Neutrophil (primary cell): ENCODE data around the gene ZC3H13.

Experiments used
- H3K27ac ChIP-seq: fragments of 200-600 bp; sonication (generic); 2 replicates; pipeline ENCODE4 v1.5.1; 2016; ENCODE audit warnings: mild to moderate bottlenecking, moderate library complexity
- H3K27me3 ChIP-seq: fragments of 200-600 bp; sonication (generic); 2 replicates; pipeline ENCODE4 v1.6.0; 2016; ENCODE audit warnings: mild to moderate bottlenecking
- H3K36me3 ChIP-seq: fragments of 200-600 bp; sonication (generic); 2 replicates; pipeline ENCODE4 v1.5.1; 2017
- H3K4me1 ChIP-seq, 2 experiments: fragments of 200-600 bp in 1 of 2; sonication (generic) in 1 of 2; 1 replicate in 1 of 2; 2 replicates in 1 of 2; pipeline versions ENCODE4 v1.5.1 to v1.6.1; 2013 to 2016; ENCODE audit warnings: low read depth in 1 of 2, low read length in 1 of 2, mild to moderate bottlenecking in 1 of 2, moderate library complexity in 1 of 2; ENCODE audit not compliant: control insufficient read depth in 1 of 2, insufficient read depth in 1 of 2
- H3K4me3 ChIP-seq, 2 experiments: fragments of 200-600 bp in 1 of 2; sonication (generic) in 1 of 2; 1 replicate in 1 of 2; 2 replicates in 1 of 2; pipeline ENCODE4 v1.5.1; 2013 to 2016; ENCODE audit warnings: low read depth in 1 of 2, low read length in 1 of 2, mild to moderate bottlenecking in 1 of 2, moderate library complexity in 1 of 2
- H3K9me3 ChIP-seq: fragments of 200-600 bp; sonication (generic); 2 replicates; pipeline ENCODE4 v1.5.1; 2016
- CTCF ChIP-seq: fragments of 200-600 bp; sonication (generic); IDR thresholded peaks from 2 replicates; pipeline ENCODE4 v1.5.1; 2016; ENCODE audit warnings: antibody characterized with exemption

The ZC3H13 gene

DNA sequence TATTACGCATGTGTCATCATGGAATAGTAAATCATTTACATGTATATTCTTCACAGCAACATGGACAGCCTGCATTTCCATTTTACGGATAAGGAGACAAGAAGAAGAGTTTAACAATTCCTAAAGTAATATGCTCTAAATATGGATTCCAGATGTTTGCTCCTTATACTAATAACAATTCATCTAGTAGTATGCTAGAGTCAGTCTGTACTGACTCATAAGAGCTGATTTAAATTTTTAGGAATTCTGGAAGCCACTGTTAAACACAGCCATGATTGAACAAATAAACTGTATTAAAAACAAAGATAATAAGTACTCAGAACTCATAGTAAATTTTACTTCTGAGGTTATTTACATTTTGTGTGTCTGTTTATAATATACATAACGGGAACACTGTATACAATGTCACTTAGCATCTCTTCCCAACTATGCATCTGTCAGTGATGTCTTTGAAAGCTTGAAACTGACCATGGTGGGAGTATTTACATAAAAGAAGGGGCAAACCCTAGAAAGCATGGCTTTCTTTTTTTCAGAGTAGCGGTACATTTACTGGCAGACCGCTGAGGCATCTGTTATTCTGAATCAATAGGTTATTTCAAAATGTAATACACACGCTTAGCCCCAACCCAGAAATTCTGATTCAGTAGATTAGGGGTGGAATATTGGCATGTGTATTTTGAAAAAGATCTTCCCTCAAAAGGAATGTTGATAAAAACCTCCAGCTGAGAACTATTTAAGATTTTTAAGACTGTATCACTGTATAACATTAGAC, 12.9 kb downstream of the ZC3H13 start:
- Histone ChIP-seq H3K4me1 (no peaks in the 10 kb centered on the region), H3K27ac (no peak overlapping the region), H3K36me3 (peaks cover 35% of the 10 kb centered on the region), H3K27me3 (no peaks in the 10 kb centered on the region), H3K4me3 (no peak overlapping the region), H3K9me3 (no peaks in the 10 kb centered on the region)
- TF ChIP-seq CTCF = no peak

- no peaks in the 10 kb centered on the region for H3K9me3 ChIP-seq
- peaks cover 35% of the 10 kb centered on the region for H3K36me3 ChIP-seq
- no peak overlapping the region for H3K4me3 ChIP-seq
- no peak for TF ChIP-seq CTCF
- H3K27ac ChIP-seq = no peak overlapping the region
- H3K4me1 ChIP-seq = no peaks in the 10 kb centered on the region
- no peaks in the 10 kb centered on the region for H3K27me3 ChIP-seq
Observed at GRCh38 chr13:46038296-46038695, 14.2 kb downstream of the ZC3H13 start.

DNA sequence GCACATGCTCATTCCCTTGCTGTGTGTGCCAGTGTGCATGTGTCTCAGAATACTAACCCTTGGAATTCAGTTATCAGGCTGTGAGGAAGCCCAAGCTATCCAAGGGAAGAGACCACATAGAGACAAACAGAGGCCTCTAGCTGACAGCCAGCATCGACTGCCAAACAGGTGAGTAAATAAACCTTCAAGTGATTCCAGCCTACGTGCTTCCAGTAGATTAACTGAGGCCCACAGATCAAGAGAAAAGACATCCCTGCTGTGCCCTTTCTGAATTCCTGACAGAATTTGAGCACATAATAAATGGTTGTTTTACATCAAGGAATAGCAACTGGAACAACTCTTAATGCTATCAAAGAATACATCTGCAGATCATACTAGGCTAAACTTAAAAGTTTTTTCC, 17.5 kb downstream of the ZC3H13 start:
- Histone ChIP-seq H3K27ac (no peak overlapping the region), H3K9me3 (no peaks in the 10 kb centered on the region), H3K36me3 (peaks cover 22% of the 10 kb centered on the region)

DNA sequence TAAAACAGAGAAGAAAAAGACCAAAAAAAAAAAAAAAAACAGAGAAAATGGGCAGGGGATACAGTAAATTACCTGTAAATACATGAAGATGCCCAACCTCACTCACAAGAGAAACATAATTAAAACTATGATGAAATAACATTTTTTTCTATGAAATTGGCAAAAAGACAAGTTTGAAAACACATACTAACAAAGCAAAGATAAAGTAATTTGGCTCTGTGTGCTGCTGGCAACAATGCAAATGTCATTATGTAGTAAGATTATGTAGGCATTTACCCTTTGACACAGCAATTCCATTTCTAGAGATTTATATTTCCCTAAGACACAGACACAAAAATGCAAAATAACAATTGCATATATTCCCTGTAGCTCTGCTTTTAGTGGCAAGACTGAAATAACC, 20.2 kb downstream of the ZC3H13 start:
- Histone ChIP-seq H3K27ac (no peak overlapping the region), H3K4me1 (no peaks in the 10 kb centered on the region), H3K36me3 (peaks cover 3% of the 10 kb centered on the region), H3K9me3 (no peaks in the 10 kb centered on the region), H3K27me3 (no peaks in the 10 kb centered on the region), H3K4me3 (no peak overlapping the region)
- TF ChIP-seq CTCF = no peak

More for the DNA sequence above, 17.5 kb downstream of the ZC3H13 start:
- Histone ChIP-seq H3K4me1 (no peaks in the 10 kb centered on the region), H3K27me3 (no peaks in the 10 kb centered on the region), H3K4me3 (no peak overlapping the region)
- no peak for TF ChIP-seq CTCF

DNA sequence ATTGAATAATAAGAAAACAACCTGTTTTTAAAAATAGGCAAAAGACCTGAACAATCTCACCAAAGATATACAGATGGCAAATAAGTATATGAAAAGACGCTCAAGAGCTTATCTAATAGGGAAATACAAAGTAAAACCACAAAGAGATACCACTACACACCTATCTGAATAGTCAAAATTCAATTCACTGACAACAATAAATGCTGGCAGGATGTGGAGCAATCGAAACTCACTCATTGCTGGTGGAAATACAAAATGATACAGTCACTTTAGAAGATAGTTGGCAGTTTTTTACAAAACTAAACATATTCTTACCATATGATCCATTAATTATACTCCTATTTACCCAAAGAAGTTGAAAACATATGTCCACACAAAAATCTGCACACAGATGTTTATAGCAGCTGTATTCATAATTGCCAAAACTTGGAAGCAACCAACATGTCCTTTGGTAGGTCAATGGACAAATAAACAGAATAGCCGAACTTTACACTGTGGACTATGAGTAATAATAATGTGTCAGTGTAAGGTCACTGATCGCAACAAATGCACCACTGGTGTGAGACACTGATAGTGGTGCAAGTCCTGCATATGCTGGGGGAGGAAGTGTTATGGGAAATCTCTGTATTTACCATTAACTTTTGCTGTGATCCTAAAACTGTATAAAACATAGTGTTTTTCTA, 20.8 kb downstream of the ZC3H13 start:
- no peak overlapping the region for H3K4me3 ChIP-seq
- H3K4me1 ChIP-seq = no peaks in the 10 kb centered on the region
- H3K36me3 ChIP-seq = peaks cover 3% of the 10 kb centered on the region
- H3K27ac ChIP-seq = no peak overlapping the region
- H3K9me3 ChIP-seq = no peaks in the 10 kb centered on the region
- TF ChIP-seq CTCF = no peak
- H3K27me3 ChIP-seq = no peaks in the 10 kb centered on the region
